DOHH2 (cell line): ENCODE measurements around the gene SMC5.

Experiments used
- CTCF ChIP-seq: fragments of 200-600 bp; sonication (generic); IDR thresholded peaks from one replicate; pipeline ENCODE4 v1.5.1; 2014; ENCODE audit warnings: antibody characterized with exemption, mild to moderate bottlenecking, low read depth, low read length; ENCODE audit not compliant: poor library complexity, severe bottlenecking
- EZH2phosphoT487 ChIP-seq: fragments of 200-600 bp; sonication (generic); IDR thresholded peaks from 2 replicates; pipeline ENCODE4 v1.6.1; 2017; ENCODE audit warnings: borderline replicate concordance, mild to moderate bottlenecking, antibody characterized with exemption, low read length, moderate library complexity, mixed read lengths

- TF ChIP-seq CTCF (no peak), EZH2phosphoT487 (no peak)
Measured at GRCh38 chr9:70347046-70347445, 88.3 kb downstream of the SMC5 start.
